CD4-positive, alpha-beta T cell treated with Interleukin-21 for 1 hour (primary cell): ENCODE measurements around the gene PSMD14.
"Not testable (repeated sequence)": the region's sequence is repeated elsewhere in the genome, so short reads cannot be mapped to it uniquely, and the experiment has no call there.

Experiments
- DNase-seq: peaks from one replicate; pipeline ENCODE4 v3.0.0-alpha.2; 2020

The PSMD14 gene

GRCh38 chr2:161308178-161308955, at the start of gene PSMD14:
TSS of gene PSMD14 (plus strand) at chr2:161308425. CDS start at chr2:161318826, 10,401 bp downstream.
- peak; percentile 90 for DNase-seq

- no peak for DNase-seq
These were observed 42.4 kb upstream of the PSMD14 start for GRCh38 chr2:161265874-161266273.

GRCh38 chr2:161269111-161269510, 39.1 kb upstream of the PSMD14 start:
- no peak for DNase-seq

- peak; percentile 71 for DNase-seq
These were observed 35.0 kb upstream of the PSMD14 start for GRCh38 chr2:161273038-161273760.

GRCh38 chr2:161278564-161279229, 29.5 kb upstream of the PSMD14 start:
- DNase-seq: peak; percentile 6

GRCh38 chr2:161279230-161279815, 28.9 kb upstream of the PSMD14 start:
- not testable (repeated sequence) for DNase-seq

- peak; percentile 16 for DNase-seq
These were observed 27.3 kb upstream of the PSMD14 start for GRCh38 chr2:161280906-161281323.

- DNase-seq: not testable (repeated sequence)
These were observed 26.5 kb upstream of the PSMD14 start for GRCh38 chr2:161281615-161282310.

- not testable (repeated sequence) for DNase-seq
These were observed 25.9 kb upstream of the PSMD14 start for GRCh38 chr2:161282311-161282644.

GRCh38 chr2:161283926-161284325, 24.3 kb upstream of the PSMD14 start:
- no peak for DNase-seq

- no peak for DNase-seq
These were observed 4.6 kb upstream of the PSMD14 start for GRCh38 chr2:161303535-161304050.

GRCh38 chr2:161306919-161307318, 1.3 kb upstream of the PSMD14 start:
- no peak for DNase-seq

GRCh38 chr2:161307676-161308075, 549 bp upstream of the PSMD14 start:
- no peak for DNase-seq

GRCh38 chr2:161312996-161313395, 4.8 kb downstream of the PSMD14 start:
- no peak for DNase-seq

- DNase-seq: no peak
These were observed 7.2 kb downstream of the PSMD14 start for GRCh38 chr2:161315380-161315779.

GRCh38 chr2:161316701-161317100, 8.5 kb downstream of the PSMD14 start:
- no peak for DNase-seq

GRCh38 chr2:161321944-161322648, 13.9 kb downstream of the PSMD14 start:
- no peak for DNase-seq

GRCh38 chr2:161324876-161325275, 16.7 kb downstream of the PSMD14 start:
- DNase-seq: no peak

GRCh38 chr2:161327582-161327981, 19.4 kb downstream of the PSMD14 start:
- no peak for DNase-seq

GRCh38 chr2:161332371-161332967, 24.2 kb downstream of the PSMD14 start:
- DNase-seq: no peak

GRCh38 chr2:161335626-161336025, 27.4 kb downstream of the PSMD14 start:
- DNase-seq: no peak
